ENCODE measurements around the gene PFKFB4. TPM values are rescaled to one million over a fixed set of nuclear protein-coding genes. Genes with fewer than 3 reads are reported as not detected.
A peak's percentile ranks its signal among the peaks of the same experiment; 100 is the strongest.

PFKFB4 gene
- total and polyA plus RNA-seq, 2 of the 4 experiments (the other 2 are of a cell fraction) = 16.9 to 17.0 TPM

DNA sequence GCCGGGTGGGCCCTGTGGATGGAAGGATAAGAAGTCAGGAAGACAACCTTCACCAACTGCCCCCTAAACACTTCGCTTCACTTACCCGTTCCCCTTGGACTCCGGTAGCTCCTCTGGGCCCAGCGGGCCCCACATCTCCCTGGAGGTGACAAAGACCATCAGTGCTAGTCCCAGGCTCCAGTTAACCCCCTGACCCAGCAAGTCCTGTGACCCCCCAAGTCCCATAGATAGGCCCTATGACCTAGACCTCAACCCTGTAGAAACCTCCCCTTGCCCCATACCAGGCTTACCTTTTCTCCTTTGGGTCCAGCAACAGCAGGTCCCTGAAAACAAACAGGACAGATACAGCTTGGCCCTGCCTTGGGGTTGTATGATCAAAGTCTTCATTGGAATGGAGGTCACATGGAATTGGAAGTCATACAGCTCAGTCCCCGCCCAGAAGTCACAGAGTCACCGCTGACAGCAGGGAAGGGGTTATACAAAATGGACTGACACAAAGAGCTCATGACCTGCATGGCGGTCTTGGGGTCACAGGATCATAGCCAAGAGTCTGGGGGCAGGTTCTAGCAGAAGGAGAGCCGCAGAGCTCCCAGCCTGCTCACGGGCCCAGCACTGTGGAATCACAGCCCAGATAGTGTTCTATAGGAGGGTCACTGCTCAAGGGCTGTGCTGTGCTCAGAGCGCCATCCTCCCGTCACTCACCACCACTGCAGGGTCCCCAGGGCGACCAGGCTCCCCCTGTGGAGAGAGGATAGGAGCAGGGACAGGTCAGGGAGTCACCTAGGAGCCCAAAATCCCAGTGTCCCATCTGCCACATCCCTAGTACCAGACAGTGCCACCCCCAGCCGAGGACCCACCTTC lies 25.2 kb upstream of the PFKFB4 start:
- no peak overlapping the region for H3K4me3 ChIP-seq (ENCODE audit: insufficient read depth, low read depth, low read length)
- no peaks in the 10 kb centered on the region for H3K27me3 ChIP-seq (ENCODE audit: control insufficient read depth, insufficient read depth, low read length)
- DNase-seq (no peak), ATAC-seq (ENCODE audit: low read depth) (no peak)
- no peak overlapping the region for H2BK20ac ChIP-seq (ENCODE audit: low read depth, low read length)
- H3K27ac ChIP-seq (ENCODE audit: insufficient read depth, low read length) = no peak overlapping the region; the same call in 1 of the 2 replicates
- H3K18ac ChIP-seq (ENCODE audit: low read depth, low read length) = no peak overlapping the region
- intact Hi-C loops (cut with micrococcal nuclease) (no loop called here), in situ Hi-C loops (cut with MboI; ENCODE audit: low sequenced_read_pairs) (no loop called here), dilution Hi-C loops (cut with HindIII; ENCODE audit: low sequenced_read_pairs, unreplicated experiment) (no loop called here)
- H3K4me1 ChIP-seq (ENCODE audit: control insufficient read depth, insufficient read depth, low read length) = no peaks in the 10 kb centered on the region
- 96% methylated on average over 5 of the region's 14 CpGs; no CpG with 5 or more reads in 1 of the 2 experiments for WGBS, 2 experiments (ENCODE audit: extremely low coverage in 2 of 2, insufficient read length in 1 of 2)
- ChIA-PET POLR2A (ENCODE audit: unreplicated experiment) (no interaction called here), CTCF (no interaction called here)
- no peak overlapping the region for H4K5ac ChIP-seq (ENCODE audit: low read depth, low read length)
- H2AFZ ChIP-seq (replicated peaks; ENCODE audit: low read length, poor library complexity) = no peak overlapping the region
- peaks cover 0 to 21% of the 10 kb centered on the region in 2 experiments; a peak in 1 of 4 replicates for H3K79me1 ChIP-seq (ENCODE audit: low read depth in 1 of 2, low read length in 2 of 2)
- H3K9ac ChIP-seq (ENCODE audit: low read depth, low read length) = no peak overlapping the region
- H2BK15ac ChIP-seq (ENCODE audit: low read depth, low read length) = 0 out of 3 replicates have a peak overlapping the region, but pooled peaks have one; percentile 53
- H2BK120ac ChIP-seq (ENCODE audit: low read depth, low read length) = no peak overlapping the region
- no peak overlapping the region for H4K8ac ChIP-seq (ENCODE audit: low read depth in 2 of 2, low read length in 2 of 2)
- peak overlapping the region; percentile 65 for H2AK9ac ChIP-seq (replicated peaks; ENCODE audit: low read depth, low read length, poor library complexity)
- BruUV-seq (replicated peaks) = no TSS peak
- TF ChIP-seq SMC3 (IDR thresholded peaks at IDR 0.05; ENCODE audit: low read depth, low read length) (no peak), RFX5 (IDR thresholded peaks at IDR 0.05; ENCODE audit: low read depth, low read length) (no peak), MXI1 (IDR thresholded peaks at IDR 0.05; ENCODE audit: borderline replicate concordance, low read depth, low read length) (no peak), POLR2A (IDR thresholded peaks at IDR 0.05; ENCODE audit: low read depth, low read length) (no peak), MAZ (IDR thresholded peaks at IDR 0.05; ENCODE audit: borderline replicate concordance, low read depth, low read length) (no peak)
- H3K4me2 ChIP-seq (ENCODE audit: low read depth, low read length) = no peak overlapping the region
- H4K20me1 ChIP-seq (ENCODE audit: insufficient read depth, low read length) = no peaks in the 10 kb centered on the region; the same call in 1 of the 2 replicates
- H3K9me3 ChIP-seq (ENCODE audit: control insufficient read depth, insufficient read depth, low read length) = no peaks in the 10 kb centered on the region
- H3K56ac ChIP-seq (ENCODE audit: extremely low read depth, insufficient read depth, low read length) = no peak overlapping the region
- peaks cover 6% of the 10 kb centered on the region for H3K9me1 ChIP-seq (ENCODE audit: insufficient read depth, low read length)
- H3K4ac ChIP-seq (ENCODE audit: low read depth, low read length) = no peak overlapping the region
- no peak overlapping the region for H3K14ac ChIP-seq (replicated peaks; ENCODE audit: low read depth, low read length)
- peak overlapping the region; percentile 16 for H2AK5ac ChIP-seq (ENCODE audit: low read depth, low read length)
- H2BK5ac ChIP-seq (ENCODE audit: low read depth, low read length, poor library complexity, severe bottlenecking) = no peak overlapping the region
- peaks cover 90% of the 10 kb centered on the region for H3K36me3 ChIP-seq (ENCODE audit: control insufficient read depth, insufficient read depth, low read length)
- no peak overlapping the region for H3K23ac ChIP-seq (ENCODE audit: low read depth, low read length)
- no peak overlapping the region for H4K91ac ChIP-seq (ENCODE audit: insufficient read depth, low read depth, low read length)
